HG02610 (cell line): ENCODE data around the gene SLC7A6OS.
A peak's percentile ranks its signal among the peaks of the same experiment; 100 is the strongest.

Experiments
- ATAC-seq: cut with Tn5 transposase; IDR thresholded peaks from one replicate; pipeline ENCODE4 v1.9.1; 2021; ENCODE audit warnings: mild to moderate bottlenecking, moderate library complexity; ENCODE audit not compliant: unreplicated experiment

SLC7A6OS gene

DNA sequence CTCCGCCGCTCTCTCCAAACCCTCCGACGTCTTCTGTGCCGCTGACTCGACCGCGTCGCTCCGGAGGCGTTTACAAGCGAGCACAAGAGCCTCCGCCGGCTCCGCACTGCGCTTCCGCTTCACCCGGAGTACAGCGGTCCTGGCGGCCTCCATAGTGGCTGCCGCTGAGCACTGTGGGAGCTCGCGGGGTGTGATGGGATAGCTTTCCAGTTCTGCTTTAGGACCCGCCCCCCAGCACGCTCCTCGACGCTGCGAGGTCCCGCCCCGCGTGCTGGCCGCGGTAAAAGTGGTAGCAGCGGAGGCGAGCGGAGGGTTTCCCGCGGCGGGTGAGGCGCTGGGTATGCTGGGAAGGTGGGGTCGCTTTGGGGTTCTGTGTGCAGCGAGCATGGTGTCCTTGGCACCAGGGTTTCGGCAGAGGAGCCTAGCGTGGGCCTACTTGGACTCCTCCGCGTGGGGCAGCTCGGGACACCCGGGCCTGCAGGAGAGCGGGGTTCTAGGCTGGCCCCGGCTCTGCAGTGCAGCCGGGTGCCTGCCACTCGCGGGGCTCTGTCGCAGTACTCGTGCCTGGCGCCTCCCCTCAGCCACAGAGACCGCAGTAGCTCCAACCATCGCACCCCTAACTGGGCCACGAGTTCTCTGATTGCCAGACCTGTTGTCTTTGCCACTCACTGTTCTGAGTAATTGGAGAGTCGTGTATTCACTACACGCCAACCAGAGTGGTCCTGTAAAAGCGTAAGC lies at the start of gene SLC7A6OS, which contains the start of gene PRMT7:
Gene SLC7A6OS, minus strand, starts transcription at position 173 of the 738 bp plus-strand sequence. Its CDS starts 20 bp downstream, at position 153.
Gene PRMT7, plus strand, starts transcription at position 246 of the 738 bp plus-strand sequence. CDS start 4,961 bp downstream, outside the sequence.
- ATAC-seq: peak; percentile 96

- ATAC-seq: no peak
Observed at GRCh38 chr16:68359398-68360191, 48.8 kb upstream of the SLC7A6OS start.

GRCh38 chr16:68358951-68359350 lies 48.2 kb upstream of the SLC7A6OS start:
- no peak for ATAC-seq

GRCh38 chr16:68357923-68358322 lies 47.2 kb upstream of the SLC7A6OS start:
- no peak for ATAC-seq

- no peak for ATAC-seq
Observed at GRCh38 chr16:68357521-68357922, 46.8 kb upstream of the SLC7A6OS start.

GRCh38 chr16:68356919-68357286 lies 46.2 kb upstream of the SLC7A6OS start:
- ATAC-seq: no peak

- ATAC-seq: peak; percentile 75
Observed at GRCh38 chr16:68356249-68356918, 45.6 kb upstream of the SLC7A6OS start.

DNA sequence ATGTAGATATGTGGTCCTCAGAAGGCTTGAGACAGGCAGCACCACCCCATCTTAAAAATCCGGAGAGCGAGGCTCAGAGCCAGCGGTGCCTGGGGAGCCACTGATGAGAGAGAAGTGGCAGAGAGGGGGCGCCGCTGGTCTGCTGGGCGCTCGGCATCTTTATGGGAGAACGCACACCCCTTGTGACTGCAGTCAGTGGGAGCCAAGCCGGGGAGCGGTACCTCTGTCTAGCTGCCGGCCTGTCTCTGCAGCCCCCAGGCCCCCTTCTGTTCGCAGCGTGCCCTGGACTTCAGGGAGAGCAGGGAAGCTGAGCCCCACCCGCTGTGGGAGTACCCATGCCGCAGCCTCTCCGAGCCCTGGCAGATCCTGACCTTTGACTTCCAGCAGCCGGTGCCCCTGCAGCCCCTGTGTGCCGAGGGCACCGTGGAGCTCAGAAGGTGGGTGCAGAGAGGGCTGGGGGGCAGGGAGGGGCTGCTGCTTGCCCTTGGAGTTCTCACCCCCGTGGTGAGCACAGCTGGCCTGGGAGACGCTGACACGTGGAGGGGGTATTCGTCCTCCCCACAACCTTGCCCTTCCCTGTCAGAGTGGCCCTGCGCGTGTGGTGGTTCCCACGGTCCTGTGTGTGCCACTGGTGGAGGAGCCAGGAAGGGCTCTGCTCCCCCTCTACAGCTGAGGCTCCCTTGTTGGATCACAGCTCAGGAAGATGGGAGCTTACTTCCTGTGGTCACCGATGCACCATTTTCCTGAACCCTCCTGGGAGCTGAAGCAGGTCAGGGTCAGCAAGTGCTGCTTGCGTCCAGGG lies 44.9 kb upstream of the SLC7A6OS start:
- ATAC-seq: peak; percentile 15

- no peak for ATAC-seq
Observed at GRCh38 chr16:68354816-68355215, 44.1 kb upstream of the SLC7A6OS start.

DNA sequence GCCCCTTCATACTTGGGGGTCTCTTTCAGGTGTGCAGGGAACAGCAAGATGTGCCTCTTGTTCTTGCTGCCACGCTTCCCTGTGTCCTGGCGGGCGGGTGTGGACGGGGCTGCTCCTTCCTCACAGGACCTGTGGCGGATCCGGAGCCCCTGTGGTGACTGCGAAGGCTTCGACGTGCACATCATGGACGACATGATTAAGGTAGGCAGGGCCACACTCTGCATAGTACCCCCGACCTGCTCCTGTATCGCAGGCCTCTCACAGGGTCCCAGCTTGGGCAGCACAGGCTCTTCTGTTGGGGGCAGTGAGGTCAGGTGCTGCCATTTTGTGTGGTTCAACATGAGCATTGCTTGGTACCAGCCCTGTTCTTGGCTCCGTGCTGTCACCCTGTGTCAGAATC lies 42.6 kb upstream of the SLC7A6OS start:
- ATAC-seq: no peak

DNA sequence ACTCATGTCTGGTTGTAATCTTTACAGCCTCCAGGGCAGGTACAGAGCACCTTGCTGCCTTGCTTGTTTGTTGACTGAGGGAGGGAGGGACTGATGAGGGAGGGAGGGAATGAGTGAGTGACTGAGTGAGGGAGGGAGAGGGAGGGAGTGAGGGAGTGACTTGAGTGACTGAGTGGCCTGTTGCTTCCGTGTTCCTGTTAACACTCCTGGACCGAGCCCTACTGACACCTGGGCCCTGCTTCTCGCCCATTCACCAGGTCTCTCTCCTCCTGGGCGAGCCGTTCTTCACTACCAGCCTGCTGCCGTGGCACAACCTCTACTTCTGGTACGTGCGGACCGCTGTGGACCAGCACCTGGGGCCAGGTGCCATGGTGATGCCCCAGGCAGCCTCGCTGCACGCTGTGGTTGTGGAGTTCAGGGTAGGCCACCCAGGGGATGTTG lies 41.3 kb upstream of the SLC7A6OS start:
- no peak for ATAC-seq

- no peak for ATAC-seq
Observed at GRCh38 chr16:68351463-68351862, 40.7 kb upstream of the SLC7A6OS start.

DNA sequence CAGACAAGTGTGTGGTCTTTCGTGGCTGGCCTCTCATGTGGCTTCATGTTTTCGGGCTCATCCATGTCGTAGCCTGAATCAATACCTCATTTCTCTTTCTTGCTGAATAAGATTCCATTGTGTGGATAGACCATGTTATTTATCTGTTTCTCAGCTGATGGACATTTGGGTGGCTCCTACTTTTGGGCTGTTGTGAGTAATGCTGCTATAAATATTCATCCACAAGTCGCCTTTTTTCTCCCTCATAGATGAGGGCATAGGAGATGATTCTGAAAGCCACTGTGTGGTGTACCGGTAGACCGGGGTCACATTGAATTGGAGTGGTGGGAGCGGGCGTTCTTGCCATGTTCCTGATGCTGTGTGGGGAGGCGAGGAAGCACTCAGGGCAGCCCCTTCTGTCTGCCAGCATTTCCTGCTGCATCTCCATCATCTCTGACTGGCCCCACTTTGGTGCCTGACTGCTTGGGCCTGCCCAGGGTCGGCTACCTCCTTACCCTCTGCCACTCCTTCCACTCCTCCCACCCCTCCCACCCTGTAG lies 40.1 kb upstream of the SLC7A6OS start:
- no peak for ATAC-seq

GRCh38 chr16:68349838-68350410 lies 39.2 kb upstream of the SLC7A6OS start:
- ATAC-seq: no peak

- ATAC-seq: no peak
Observed at GRCh38 chr16:68348639-68349445, 38.1 kb upstream of the SLC7A6OS start.

GRCh38 chr16:68347605-68348004 lies 36.9 kb upstream of the SLC7A6OS start:
- ATAC-seq: no peak

DNA sequence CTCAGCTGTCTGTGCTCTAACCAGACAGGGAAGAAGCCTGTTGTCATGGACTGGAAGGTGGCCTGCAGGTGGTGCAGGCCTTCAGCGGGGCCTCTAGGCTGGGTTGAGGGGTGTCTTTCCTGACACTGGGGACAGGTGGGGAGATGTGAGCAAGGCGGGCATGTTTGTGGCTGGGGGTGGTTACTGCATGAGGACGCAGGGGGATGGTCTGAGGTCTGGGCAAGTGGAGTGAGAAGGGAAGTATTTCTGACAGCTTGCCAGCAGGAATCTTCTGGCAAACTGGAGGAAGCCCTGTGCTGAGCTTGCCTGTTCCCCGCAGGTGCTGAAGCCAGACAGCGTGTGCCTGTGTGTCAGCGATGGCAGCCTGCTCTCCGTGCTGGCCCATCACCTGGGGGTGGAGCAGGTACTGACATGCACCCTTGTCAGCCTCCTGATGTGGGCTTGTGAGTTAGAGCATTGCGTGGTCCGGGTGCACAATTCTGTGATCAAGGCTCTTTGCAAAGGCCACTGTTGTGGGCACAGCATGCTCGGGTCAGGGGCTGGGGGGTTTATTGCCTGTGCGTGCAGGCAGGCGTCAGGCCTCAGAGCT lies 36.2 kb upstream of the SLC7A6OS start:
- no peak for ATAC-seq

DNA sequence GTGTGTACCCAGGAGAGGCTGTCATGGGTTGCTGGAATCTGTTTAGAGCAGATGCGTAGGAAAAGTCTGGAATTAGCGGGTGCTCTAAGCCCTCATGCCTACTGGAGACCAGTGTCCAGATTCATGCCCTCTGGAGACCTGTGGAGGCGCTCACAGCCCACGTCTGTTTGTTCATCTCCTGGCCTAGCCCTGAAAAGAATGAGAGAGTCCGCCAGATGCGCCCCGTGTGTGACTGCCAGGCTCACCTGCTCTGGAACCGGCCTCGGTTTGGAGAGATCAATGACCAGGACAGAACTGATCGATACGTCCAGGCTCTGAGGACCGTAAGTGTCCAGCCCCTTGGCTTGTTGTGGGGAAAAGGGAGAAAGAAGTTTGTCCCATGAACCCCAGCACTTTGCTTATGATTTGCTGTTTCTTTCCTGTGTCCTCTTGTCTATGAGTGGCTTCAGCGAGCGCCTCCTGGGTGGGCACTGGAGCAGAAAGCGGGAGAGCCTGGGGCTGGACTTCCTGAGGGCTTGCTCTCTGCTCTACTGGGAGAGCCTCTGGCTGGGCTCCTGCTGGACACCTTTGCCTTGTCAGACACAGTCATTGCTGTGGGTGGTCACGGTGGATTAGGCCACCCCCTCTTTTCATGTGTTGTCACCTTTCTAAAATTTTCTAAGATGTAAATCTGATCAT lies 35.4 kb upstream of the SLC7A6OS start:
- ATAC-seq: no peak
